ENCODE results near the gene GPR155.

GRCh38 chr2:174438146-174438886, 48.5 kb downstream of the GPR155 start:
- no peak for TF ChIP-seq POLR2A (IDR thresholded peaks at IDR 0.05)
- TF ChIP-seq, protein P1, sequence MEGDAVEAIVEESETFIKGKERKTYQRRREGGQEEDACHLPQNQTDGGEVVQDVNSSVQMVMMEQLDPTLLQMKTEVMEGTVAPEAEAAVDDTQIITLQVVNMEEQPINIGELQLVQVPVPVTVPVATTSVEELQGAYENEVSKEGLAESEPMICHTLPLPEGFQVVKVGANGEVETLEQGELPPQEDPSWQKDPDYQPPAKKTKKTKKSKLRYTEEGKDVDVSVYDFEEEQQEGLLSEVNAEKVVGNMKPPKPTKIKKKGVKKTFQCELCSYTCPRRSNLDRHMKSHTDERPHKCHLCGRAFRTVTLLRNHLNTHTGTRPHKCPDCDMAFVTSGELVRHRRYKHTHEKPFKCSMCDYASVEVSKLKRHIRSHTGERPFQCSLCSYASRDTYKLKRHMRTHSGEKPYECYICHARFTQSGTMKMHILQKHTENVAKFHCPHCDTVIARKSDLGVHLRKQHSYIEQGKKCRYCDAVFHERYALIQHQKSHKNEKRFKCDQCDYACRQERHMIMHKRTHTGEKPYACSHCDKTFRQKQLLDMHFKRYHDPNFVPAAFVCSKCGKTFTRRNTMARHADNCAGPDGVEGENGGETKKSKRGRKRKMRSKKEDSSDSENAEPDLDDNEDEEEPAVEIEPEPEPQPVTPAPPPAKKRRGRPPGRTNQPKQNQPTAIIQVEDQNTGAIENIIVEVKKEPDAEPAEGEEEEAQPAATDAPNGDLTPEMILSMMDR (IDR thresholded peaks at IDR 0.05), result no peak

Data from suprapubic skin (tissue), 3 donors.